ENCODE measurements around the gene SPINK6.

DNA sequence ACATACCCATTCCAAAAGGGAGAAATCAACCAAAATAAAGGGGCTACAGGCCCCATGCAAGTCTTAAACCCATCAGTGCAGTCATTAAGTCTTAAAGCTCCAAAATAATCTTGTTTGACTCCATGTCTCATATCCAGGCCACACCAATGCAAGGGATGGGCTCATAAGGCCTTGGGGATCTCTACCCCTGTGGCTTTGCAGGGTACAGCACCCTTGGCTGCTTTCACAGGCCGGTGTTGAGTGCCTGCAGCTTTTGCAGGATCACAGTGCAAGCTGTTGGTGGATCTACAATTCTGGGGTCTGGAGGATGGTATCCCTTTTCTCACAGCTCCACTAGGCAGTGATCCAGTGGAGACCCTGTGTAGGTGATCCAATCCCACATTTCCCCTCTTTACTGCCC is 39.5 kb upstream of the SPINK6 start:
- TF ChIP-seq POLR2AphosphoS5 (IDR thresholded peaks at IDR 0.05; ENCODE audit: low read depth, low read length) (no peak), SIN3A (IDR thresholded peaks at IDR 0.05; ENCODE audit: borderline replicate concordance, insufficient read depth, low read length) (no peak), TAF1 (IDR thresholded peaks at IDR 0.05; ENCODE audit: borderline replicate concordance, insufficient read depth, low read length) (no peak)

Measured in PFSK-1 (cell line).